ENCODE data around the gene EGFR. TPM values are rescaled to one million over a fixed set of nuclear protein-coding genes. Genes with fewer than 3 reads are reported as not detected.

Gene EGFR
- total RNA-seq, 1 experiment from 2014 or later: 50.0 TPM

DNA sequence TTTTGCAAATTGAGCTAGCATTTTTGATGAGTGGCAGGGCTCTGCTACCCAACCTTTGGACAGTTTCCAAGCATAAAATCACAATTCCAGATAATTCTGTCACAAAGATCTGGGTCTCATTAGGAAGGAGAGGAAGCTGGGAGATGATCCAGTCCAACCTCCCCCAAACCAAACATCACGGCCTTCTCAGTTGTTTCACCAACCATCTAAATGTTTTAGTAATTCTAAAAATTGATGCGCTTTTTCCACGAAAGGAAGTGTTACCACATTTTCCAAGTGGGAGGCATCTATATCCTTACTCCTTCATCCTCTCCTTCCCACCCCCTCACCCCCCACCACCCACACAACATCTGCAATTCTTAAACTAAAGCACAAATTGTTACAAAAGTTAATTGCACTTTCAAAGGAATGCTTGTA is 108.3 kb downstream of the EGFR start:
- Histone ChIP-seq H3F3A (ENCODE audit: low read length, unreplicated experiment) (peaks cover 14% of the 10 kb centered on the region), H3K27me3 (ENCODE audit: low read length) (no peaks in the 10 kb centered on the region), H3K9me2 (replicated peaks; ENCODE audit: low read length) (no peaks in the 10 kb centered on the region), H3K4me1 (ENCODE audit: insufficient read depth, low read length) (peaks cover 71% of the 10 kb centered on the region), H3K79me2 (ENCODE audit: low read length) (peaks cover 90% of the 10 kb centered on the region), H3K27ac (ENCODE audit: low read length) (peak overlapping the region; percentile 99), H2AFZ (ENCODE audit: low read length) (no peak overlapping the region), H3K9me3 (ENCODE audit: low read length) (no peaks in the 10 kb centered on the region), H4K20me1 (ENCODE audit: low read length) (no peaks in the 10 kb centered on the region), H3K4me2 (ENCODE audit: low read length) (peak overlapping the region; percentile 69; the same call in 1 of the 2 replicates), H3K9ac (ENCODE audit: low read length) (no peak overlapping the region), H3K4me3 (ENCODE audit: low read length) (no peak overlapping the region), H3K36me3 (ENCODE audit: low read depth, low read length) (peaks cover 9% of the 10 kb centered on the region)
- CTCF ChIA-PET: no interaction called here
- intact Hi-C loops (cut with micrococcal nuclease): loop anchor here (1.0 kb wide), 1 partner anchor 18 kb away; no protein-coding TSS in a partner anchor
- no TSS peak for BruUV-seq (replicated peaks)
- no peak for ATAC-seq
- TF ChIP-seq EZH2phosphoT487 (IDR thresholded peaks at IDR 0.05; ENCODE audit: borderline replicate concordance, low read length): no peak
- TF ChIP-seq, protein P1, sequence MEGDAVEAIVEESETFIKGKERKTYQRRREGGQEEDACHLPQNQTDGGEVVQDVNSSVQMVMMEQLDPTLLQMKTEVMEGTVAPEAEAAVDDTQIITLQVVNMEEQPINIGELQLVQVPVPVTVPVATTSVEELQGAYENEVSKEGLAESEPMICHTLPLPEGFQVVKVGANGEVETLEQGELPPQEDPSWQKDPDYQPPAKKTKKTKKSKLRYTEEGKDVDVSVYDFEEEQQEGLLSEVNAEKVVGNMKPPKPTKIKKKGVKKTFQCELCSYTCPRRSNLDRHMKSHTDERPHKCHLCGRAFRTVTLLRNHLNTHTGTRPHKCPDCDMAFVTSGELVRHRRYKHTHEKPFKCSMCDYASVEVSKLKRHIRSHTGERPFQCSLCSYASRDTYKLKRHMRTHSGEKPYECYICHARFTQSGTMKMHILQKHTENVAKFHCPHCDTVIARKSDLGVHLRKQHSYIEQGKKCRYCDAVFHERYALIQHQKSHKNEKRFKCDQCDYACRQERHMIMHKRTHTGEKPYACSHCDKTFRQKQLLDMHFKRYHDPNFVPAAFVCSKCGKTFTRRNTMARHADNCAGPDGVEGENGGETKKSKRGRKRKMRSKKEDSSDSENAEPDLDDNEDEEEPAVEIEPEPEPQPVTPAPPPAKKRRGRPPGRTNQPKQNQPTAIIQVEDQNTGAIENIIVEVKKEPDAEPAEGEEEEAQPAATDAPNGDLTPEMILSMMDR (conservative IDR thresholded peaks at IDR 0.05; ENCODE audit: low read depth, low read length): no peak
- no peak for TF ChIP-seq EZH2 (IDR thresholded peaks at IDR 0.05; ENCODE audit: low read length, unreplicated experiment)
- POLR2A ChIA-PET (ENCODE audit: unreplicated experiment): interaction anchor here (0.6 to 0.7 kb wide), 2 partner anchors 54 to 336 kb away, joined by 3 to 6 read pairs; no protein-coding TSS in a partner anchor
- no peak for DNase-seq

DNA sequence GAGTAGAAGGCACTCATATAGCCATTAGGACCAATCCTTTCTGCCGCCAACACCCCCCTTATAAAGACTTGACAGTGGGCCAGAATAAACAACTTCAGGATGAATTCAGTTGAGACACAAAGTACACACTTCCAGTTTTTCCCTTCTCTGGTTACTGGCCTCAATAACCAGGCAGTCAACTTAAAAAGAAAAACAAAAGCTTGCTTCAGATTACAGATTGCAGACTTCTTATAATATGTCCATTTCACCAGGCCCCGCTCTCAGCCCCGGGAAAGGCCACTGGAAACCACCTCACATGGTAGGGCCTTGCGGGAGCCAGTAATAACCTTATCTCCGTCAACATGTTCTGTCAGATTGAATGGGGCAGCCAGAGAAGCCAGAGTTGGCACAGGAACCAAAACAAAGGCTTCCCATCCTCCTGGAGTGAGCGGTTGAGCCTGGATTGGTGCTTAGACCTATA is 108.8 kb downstream of the EGFR start:
- ChIA-PET CTCF (no interaction called here), POLR2A (ENCODE audit: unreplicated experiment) (interaction anchor here (0.6 to 0.7 kb wide), 2 partner anchors 54 to 337 kb away, joined by 3 to 6 read pairs; no protein-coding TSS in a partner anchor)
- peak; percentile 27 for ATAC-seq
- Histone ChIP-seq H3K4me2 (ENCODE audit: low read length) (peak overlapping the region; percentile 69), H3K79me2 (ENCODE audit: low read length) (peaks cover 85% of the 10 kb centered on the region), H3K9me3 (ENCODE audit: low read length) (no peaks in the 10 kb centered on the region), H3K27ac (ENCODE audit: low read length) (peak overlapping the region; percentile 99), H3K9ac (ENCODE audit: low read length) (peak overlapping the region; percentile 25; the same call in 1 of the 2 replicates), H3K9me2 (replicated peaks; ENCODE audit: low read length) (no peaks in the 10 kb centered on the region), H2AFZ (ENCODE audit: low read length) (no peak overlapping the region), H4K20me1 (ENCODE audit: low read length) (no peaks in the 10 kb centered on the region), H3K4me3 (ENCODE audit: low read length) (peak overlapping the region; percentile 10; the same call in 1 of the 2 replicates), H3F3A (ENCODE audit: low read length, unreplicated experiment) (peaks cover 17% of the 10 kb centered on the region), H3K4me1 (ENCODE audit: insufficient read depth, low read length) (peaks cover 76% of the 10 kb centered on the region), H3K36me3 (ENCODE audit: low read depth, low read length) (peaks cover 9% of the 10 kb centered on the region), H3K27me3 (ENCODE audit: low read length) (no peaks in the 10 kb centered on the region)
- intact Hi-C loops (cut with micrococcal nuclease): loop anchor here (1.0 kb wide), 1 partner anchor 18 kb away; no protein-coding TSS in a partner anchor
- no TSS peak for BruUV-seq (replicated peaks)
- TF ChIP-seq, protein P1 (conservative IDR thresholded peaks at IDR 0.05; ENCODE audit: low read depth, low read length): no peak
- TF ChIP-seq EZH2phosphoT487 (IDR thresholded peaks at IDR 0.05; ENCODE audit: borderline replicate concordance, low read length): no peak
- no peak for TF ChIP-seq EZH2 (IDR thresholded peaks at IDR 0.05; ENCODE audit: low read length, unreplicated experiment)
- peak; percentile 77 for DNase-seq
